ENCODE measurements around the gene TMPRSS12. TPM values are rescaled to one million over a fixed set of nuclear protein-coding genes. Genes with fewer than 3 reads are reported as not detected.

Gene TMPRSS12
- total and polyA plus RNA-seq, 9 of the 15 experiments (the other 6 are each of a cell fraction or from before 2014, with no cell fraction given) = 0.04 TPM; not detected in 8

GRCh38 chr12:50936821-50937530, 94.2 kb downstream of the TMPRSS12 start (continued):
- 0 out of 2 replicates have a peak, but pooled peaks have one; percentile 36 for TF ChIP-seq ZNF644 (tag; IDR thresholded peaks at IDR 0.05; ENCODE audit: low read depth)
- TF ChIP-seq L3MBTL2 (IDR thresholded peaks at IDR 0.05) = peak; percentile 92
- no peak for TF ChIP-seq BCL6 (CRISPR knock-in tag; IDR thresholded peaks at IDR 0.05)
- TF ChIP-seq MEF2D (tag; conservative IDR thresholded peaks at IDR 0.05; ENCODE audit: low read depth) = peak; percentile 81
- TF ChIP-seq RCOR1 (IDR thresholded peaks at IDR 0.05; ENCODE audit: borderline replicate concordance in 1 of 2, low read depth in 2 of 2, low read length in 2 of 2) = peak in 1 of 2 experiments; percentile 56; a peak in 2 of 4 replicates
- no peak for TF ChIP-seq ZNF431 (CRISPR knock-in tag; IDR thresholded peaks at IDR 0.05)
- no peak for TF ChIP-seq FOXA1 (IDR thresholded peaks at IDR 0.05; ENCODE audit: borderline replicate concordance)
- no peak for TF ChIP-seq MECOM (CRISPR knock-in tag; IDR thresholded peaks at IDR 0.05)
- TF ChIP-seq VEZF1 (CRISPR knock-in tag; IDR thresholded peaks at IDR 0.05) = peak; percentile 40; the same call in 1 of the 2 replicates
- TF ChIP-seq MNT (conservative IDR thresholded peaks at IDR 0.05) = peak; percentile 43 to 61
- no peak for TF ChIP-seq BRD9 (IDR thresholded peaks at IDR 0.05; ENCODE audit: low read depth, partially characterized antibody)
- TF ChIP-seq CXXC5 (CRISPR knock-in tag; IDR thresholded peaks at IDR 0.05) = 0 out of 2 replicates have a peak, but pooled peaks have one; percentile 22
- TF ChIP-seq BACH1 (tag; IDR thresholded peaks at IDR 0.05) = no peak
- peak; percentile 56; the same call in 1 of the 2 replicates for TF ChIP-seq ZNF395 (CRISPR knock-in tag; IDR thresholded peaks at IDR 0.05)
- no peak for TF ChIP-seq RFX7 (CRISPR knock-in tag; IDR thresholded peaks at IDR 0.05)
- no peak for TF ChIP-seq ZNF408 (CRISPR knock-in tag; IDR thresholded peaks at IDR 0.05; ENCODE audit: low read depth)
- peak; percentile 79 for TF ChIP-seq MYC (IDR thresholded peaks at IDR 0.05; ENCODE audit: low read depth, low read length)
- no peak for TF ChIP-seq MYC (CRISPR knock-in tag; IDR thresholded peaks at IDR 0.05; ENCODE audit: borderline replicate concordance, low read depth)
- no peak for TF ChIP-seq ZNF282 (CRISPR knock-in tag; IDR thresholded peaks at IDR 0.05)
- no peak for TF ChIP-seq NFIC (IDR thresholded peaks at IDR 0.05)
- TF ChIP-seq ZFPM2 (CRISPR knock-in tag; IDR thresholded peaks at IDR 0.05) = no peak
- TF ChIP-seq ZNF445 (CRISPR knock-in tag; IDR thresholded peaks at IDR 0.05; ENCODE audit: low read depth) = no peak
- no peak for TF ChIP-seq MAFF (IDR thresholded peaks at IDR 0.05; ENCODE audit: low read length)
- no peak for TF ChIP-seq CHD4 (IDR thresholded peaks at IDR 0.05; ENCODE audit: insufficient read depth, insufficient replicate concordance, low read depth, low read length, poor library complexity, severe bottlenecking)
- peak; percentile 79 for TF ChIP-seq TEAD4 (IDR thresholded peaks at IDR 0.05; ENCODE audit: low read length)
- TF ChIP-seq TEAD4 (CRISPR knock-in tag; IDR thresholded peaks at IDR 0.05; ENCODE audit: borderline replicate concordance) = no peak
